LNCaP clone FGC (cell line): ENCODE measurements around the gene IL17A.

Source experiments
- DNase-seq: peaks from one replicate; pipeline ENCODE4 v3.0.0-alpha.2; 2011; ENCODE audit warnings: low read depth
- H3K4me3 ChIP-seq: 2 replicates; pipeline ENCODE4 v1.5.1; 2011; ENCODE audit warnings: mild to moderate bottlenecking, low read depth, low read length, control low read depth
- CTCF ChIP-seq: IDR thresholded peaks from 2 replicates; pipeline ENCODE4 v1.5.1; 2012; ENCODE audit warnings: mild to moderate bottlenecking; ENCODE audit not compliant: control insufficient read depth, insufficient read depth; ENCODE audit errors: extremely low read depth

IL17A gene

DNA sequence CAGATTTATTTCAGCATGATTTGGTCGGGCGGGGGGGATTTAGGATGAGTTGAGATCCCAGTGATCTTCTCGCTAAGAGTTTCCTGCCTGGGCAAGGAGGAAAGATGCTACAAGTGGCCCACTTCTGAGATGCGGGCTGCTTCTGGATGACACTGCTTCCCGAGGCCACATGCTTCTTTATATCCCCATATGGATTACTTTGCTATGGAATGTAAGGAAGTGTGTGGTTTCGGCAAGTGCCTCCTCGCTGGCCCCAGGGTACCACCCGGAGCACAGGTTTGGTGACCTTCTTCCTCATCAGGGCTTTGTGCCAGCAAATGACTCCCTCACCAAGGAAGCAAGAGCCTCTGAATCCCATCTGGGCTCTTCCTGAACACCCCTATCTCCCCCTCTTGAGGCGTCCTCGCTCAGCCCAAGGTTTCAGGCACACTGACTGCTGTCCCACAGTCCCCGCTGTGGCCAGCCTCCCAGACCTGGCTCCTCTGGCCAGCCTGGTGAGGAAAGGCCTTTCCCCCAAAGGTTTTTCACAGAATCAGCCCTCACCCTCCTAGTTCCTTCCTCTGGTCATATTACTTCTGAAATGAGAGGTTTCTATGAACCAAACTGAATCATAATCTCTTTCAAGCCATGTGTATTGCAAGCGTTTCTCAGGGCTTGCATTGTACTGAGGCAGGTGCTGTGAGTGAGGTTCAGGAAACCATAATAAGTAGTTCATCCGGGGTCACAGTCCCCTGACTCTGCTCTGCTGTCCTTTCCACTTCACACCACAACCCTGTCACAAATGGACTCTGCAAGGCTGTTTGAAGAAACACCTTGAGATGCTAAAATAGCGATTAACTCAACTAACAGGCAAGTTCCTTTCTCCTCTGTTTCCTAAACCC lies 41.7 kb upstream of the IL17A start:
- H3K4me3 ChIP-seq, result no peak overlapping the region
- no peak for TF ChIP-seq CTCF
- no peak for DNase-seq

GRCh38 chr6:52146851-52147445 lies 39.2 kb upstream of the IL17A start:
- H3K4me3 ChIP-seq, result no peak overlapping the region
- no peak for TF ChIP-seq CTCF
- DNase-seq, result no peak

DNA sequence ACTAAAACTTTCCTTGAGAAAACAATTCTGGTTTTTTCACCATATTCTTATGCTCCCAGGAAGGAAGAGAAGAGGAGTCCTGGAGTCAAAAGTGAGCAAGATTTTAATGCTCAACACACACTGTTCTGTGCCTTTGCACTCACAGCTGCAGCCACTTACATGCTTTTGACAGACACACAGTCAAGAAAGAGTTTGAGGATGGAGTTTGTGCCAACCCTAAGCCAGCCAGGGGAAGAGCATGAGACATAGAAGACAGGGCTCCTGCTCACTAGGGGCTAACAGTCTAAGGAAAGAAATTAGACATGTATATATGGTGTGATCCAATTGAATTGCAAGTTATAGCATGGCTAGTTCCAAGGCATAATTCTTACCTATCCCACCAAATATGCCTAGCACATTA lies 37.1 kb upstream of the IL17A start:
- no peak overlapping the region for H3K4me3 ChIP-seq
- no peak for TF ChIP-seq CTCF
- DNase-seq, result no peak

DNA sequence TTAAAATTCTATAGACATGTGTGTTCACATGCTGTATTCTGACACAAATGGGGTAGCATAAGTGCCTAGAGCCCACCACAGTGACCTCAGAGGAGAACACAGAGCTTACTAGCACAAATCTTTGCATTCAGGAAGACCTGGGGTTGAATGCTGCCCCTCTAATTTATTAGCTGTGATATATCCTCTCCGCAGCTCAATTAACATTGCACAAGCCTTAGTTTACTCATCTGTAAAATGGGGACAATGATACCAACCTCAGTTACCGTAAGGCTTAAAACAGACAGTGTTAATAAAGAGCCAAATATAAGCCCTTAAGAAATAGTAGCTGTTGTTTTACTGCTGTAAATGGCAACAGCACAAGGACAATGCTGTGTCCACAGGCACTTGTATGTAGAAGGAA lies 36.2 kb upstream of the IL17A start:
- no peak overlapping the region for H3K4me3 ChIP-seq
- no peak for TF ChIP-seq CTCF
- DNase-seq, result no peak

GRCh38 chr6:52152070-52152423 lies 34.1 kb upstream of the IL17A start:
- DNase-seq, result no peak
- TF ChIP-seq CTCF, result no peak
- H3K4me3 ChIP-seq, result no peak overlapping the region

DNA sequence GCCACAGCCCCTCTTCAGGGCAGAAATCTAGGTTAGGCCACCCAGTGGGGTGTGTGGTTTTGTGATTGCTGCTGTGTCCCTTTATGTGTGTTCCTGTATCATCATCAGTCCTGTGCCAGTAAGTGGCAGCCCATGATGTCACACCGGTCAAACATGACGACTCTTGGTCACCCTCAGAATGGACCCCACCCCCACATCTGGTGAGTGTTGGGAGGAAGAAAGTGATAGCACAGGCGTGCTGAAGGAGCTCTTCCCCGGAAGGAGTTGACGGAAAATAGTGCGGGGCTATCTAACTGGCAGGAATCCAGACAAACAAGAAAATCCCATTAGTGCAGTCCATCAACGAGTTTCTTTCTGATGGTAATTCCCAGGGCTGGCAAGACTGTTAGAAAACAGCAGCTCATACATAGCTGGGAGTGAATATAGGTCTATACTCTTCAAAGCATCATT lies 33.4 kb upstream of the IL17A start:
- TF ChIP-seq CTCF, result no peak
- no peak for DNase-seq
- no peak overlapping the region for H3K4me3 ChIP-seq

- no peak overlapping the region for H3K4me3 ChIP-seq
- TF ChIP-seq CTCF, result no peak
- no peak for DNase-seq
These were observed 31.8 kb upstream of the IL17A start for GRCh38 chr6:52154381-52154780.
